HG03108 (cell line): ENCODE data around the gene ZNRF1.
A peak's percentile ranks its signal among the peaks of the same experiment; 100 is the strongest.

Source experiments
- ATAC-seq: cut with Tn5 transposase; IDR thresholded peaks from one replicate; pipeline ENCODE4 v1.9.1; 2021; ENCODE audit warnings: moderate library complexity; ENCODE audit not compliant: unreplicated experiment

Gene ZNRF1

DNA sequence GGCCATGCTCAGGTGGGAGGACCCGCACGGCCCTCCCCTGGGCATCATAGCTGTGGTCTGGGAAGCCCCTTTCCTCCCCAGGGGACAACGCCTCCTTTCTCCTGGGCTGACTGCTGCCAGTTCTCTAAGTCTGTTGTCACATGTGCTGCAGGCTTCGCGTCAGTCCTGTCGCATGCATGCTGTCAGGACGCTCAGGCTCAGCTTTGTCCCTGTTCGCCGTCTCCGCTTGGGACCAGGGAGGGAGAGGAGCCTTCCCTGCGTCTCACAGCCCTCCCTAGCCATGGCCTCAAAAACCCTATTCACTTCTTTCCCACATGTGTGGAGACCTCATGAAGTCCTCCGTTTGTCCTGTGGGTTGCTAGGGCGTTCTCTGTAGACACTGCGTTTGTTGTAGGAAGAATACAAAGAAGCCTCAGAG, 96.4 kb downstream of the ZNRF1 start:
- ATAC-seq = no peak

GRCh38 chr16:75096656-75097055, 97.8 kb downstream of the ZNRF1 start:
- no peak for ATAC-seq

DNA sequence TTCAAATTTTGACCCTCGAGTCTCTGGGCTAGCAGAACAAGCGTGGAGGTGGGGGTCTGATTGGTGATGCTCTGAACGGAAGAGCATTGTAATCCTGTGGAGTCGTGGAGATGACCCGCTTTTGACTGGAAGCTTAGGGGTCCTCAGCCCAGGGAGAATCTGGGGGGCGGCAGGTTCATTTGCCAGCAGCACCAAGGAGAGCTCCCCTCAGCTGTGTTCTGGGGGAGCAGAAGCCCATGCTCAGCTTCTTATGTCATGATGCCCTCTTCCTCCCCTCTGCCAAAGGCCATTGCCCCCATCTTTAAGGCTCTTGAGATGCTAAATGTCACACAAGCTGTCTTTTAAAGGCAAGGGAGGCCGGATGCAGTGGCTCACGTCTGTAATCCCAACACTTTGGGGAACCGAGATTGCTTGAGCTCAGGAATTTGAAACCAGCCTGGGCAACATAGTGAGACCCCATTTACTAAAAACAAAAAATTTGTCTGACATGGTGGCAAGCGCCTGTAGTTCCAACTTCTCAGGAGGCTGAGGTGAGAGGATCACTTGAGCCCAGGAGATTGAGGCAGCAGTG, 98.5 kb downstream of the ZNRF1 start:
- ATAC-seq = no peak

DNA sequence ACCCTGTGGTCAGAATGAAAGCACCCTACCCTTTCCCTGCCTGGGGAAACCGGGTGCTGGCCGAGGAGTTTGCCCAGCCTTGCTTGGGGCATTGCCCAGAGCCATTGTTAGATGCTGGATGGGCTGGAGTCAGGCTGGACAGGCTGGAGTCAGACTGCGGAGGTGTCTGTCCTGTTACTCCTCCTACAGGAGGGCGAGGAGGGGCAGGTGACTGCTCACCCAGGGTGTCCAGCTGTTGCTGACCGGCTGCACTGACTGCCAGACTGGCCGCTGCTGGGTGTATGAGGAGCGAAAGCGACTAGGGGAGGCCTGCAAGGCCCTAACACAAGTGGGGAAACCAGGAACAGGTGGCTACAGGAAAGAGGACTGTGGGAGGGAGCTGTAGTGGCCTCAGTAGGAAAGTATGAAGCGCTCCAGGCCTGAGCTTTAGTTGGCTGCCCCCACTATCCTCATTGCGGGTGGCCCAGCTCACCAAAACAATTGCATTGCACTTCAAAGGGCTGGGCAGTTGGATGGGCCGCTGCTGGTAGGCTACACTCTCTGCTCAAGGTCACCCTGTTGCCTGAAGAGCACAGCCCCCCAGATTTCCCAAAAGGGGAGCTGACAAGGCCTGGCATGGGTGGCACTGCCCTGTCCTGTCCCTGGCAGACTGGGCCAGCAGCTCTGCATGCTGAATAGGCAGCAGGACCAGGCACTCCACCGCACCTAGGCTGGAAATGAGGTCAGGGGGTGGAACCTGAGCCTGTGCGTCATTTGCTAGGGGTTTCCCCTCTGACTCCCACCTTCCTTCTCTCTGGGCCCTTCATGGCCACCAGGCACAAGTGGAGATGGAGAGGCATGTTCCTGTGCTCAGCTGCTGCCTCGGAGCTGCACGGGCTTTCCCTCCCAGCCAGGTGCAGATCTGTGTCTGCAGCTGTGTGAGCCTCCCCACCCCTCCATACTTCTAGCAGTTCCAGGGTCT, 99.4 kb downstream of the ZNRF1 start:
- ATAC-seq = no peak

GRCh38 chr16:75099075-75099667, 100.3 kb downstream of the ZNRF1 start:
- no peak for ATAC-seq

DNA sequence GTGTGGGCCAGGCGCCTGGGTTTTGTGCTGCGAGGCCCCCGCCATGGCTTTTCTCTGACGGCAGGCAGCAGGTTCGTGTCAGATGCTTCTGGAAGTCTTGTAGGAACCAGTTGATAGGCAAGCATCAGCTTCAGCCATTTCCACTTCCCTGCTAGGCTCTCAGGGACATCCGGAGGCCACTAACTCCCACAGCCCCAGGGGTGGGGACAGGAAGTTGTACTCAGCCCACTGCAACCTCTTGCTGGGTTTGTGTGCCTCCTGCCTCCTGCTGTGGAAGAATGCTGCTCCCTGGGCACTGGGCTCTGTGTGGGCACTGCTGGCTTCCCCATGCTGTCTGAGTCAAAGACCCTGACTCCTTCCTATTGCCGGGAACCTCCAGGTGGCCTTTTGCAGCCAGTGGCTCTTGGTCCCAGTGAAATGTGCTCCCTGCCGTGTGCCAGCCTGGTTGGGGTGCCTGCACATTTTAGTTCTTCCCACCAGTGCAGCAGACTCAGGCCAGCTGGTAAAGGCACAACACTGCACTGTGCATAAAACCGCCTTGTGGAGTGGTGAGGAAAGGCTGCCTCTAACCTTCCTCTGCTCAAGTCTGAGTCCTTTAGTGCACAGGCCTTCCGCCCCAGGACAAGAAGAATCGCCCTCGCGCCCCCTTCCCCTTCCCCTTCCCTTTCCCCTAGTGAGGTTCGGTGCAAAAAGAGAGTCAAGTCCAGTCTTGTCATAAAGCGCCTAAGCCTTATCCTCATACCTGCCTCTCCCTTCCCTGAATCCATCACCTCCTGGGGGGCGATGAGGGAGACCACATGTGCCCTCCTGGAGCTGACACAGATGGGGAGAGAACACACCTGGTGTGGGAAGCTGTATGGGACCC, 101.1 kb downstream of the ZNRF1 start:
- peak; percentile 81 for ATAC-seq

- ATAC-seq = no peak
Measured at GRCh38 chr16:75100603-75100990, 101.8 kb downstream of the ZNRF1 start.

- ATAC-seq = no peak
Measured at GRCh38 chr16:75101635-75102034, 102.8 kb downstream of the ZNRF1 start.

- no peak for ATAC-seq
Measured at GRCh38 chr16:75102595-75102994, 103.8 kb downstream of the ZNRF1 start.

DNA sequence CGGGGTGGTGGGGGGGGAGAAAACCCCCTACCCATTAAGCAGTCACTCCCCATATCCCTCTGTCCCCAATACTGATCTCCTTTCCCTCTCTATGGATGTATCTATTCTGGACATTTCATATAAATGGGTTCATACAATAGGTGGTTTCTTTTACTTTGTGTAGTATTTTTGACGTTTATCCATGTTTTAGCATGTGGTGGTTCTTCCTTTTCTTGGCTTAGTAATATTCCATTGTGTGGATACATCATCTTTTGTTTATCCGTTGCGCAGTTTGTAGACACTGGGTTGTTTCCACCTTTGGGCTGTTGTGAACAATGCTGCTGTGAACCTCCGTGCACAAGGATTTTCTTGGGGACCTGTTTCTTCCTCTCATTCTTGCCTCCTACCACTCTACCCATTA, 105.2 kb downstream of the ZNRF1 start:
- no peak for ATAC-seq

DNA sequence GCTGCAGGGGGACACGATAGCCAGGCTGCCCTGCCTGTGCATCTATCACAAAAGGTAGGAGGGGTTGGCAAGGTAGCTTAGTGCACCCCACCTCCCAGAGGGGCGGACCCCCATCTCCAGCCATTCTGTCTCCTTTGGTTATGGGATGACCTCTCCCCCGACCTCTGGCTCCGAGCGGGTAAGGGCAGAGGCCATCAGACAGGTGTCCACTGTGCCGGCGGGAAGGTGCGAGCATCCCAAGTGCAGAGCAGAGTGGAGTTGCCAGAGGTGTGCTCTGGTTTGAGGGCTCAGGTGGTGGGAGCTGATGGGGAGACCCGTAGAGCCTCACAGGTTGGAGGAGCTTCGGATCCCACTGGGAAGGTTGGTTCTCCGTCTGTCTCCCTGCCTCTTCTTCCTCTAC, 106.0 kb downstream of the ZNRF1 start:
- no peak for ATAC-seq

GRCh38 chr16:75105306-75106061, 106.7 kb downstream of the ZNRF1 start:
- no peak for ATAC-seq

DNA sequence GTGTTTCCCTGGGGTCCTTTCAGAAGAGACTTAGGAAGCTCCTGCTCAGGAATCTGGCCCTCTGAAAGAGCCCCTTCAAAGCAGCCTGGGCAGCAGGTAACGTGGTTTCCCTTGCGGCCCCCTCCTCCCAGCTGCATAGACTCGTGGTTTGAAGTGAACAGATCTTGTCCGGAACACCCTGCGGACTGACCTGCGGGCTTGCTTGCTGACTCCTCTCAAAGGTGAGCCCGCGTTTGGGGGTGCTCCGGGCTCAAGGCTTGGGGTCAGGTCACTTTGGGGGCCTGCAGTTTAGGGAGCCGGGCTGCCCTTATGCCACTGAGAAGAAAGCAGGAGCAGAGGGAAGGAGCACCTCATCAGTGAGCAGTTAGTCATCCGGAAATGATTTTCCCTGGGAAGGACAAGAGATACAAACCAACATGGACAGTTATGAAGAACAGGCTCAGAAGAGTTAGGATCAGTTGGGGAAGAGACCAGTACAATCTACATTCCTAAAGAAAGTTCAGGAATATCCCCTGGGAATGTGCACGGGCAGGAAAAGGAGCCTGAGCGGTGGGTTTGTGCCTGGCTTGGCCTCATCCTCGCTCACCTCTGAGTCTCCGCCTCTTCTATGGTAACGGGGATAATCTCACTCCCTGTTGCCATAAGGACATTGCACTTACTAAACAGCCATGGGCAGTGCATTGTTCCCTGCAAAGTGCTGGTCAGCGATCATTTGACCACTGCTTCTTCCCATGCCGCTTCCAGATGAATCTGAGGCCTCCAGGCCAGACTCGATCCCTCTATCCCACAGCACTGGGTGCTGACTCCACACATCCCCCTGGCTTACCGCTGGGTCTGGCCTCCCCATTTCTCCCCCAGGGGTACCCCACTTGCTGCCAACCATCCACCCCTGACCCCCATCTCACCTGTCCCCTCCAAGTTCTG, 107.8 kb downstream of the ZNRF1 start:
- no peak for ATAC-seq

DNA sequence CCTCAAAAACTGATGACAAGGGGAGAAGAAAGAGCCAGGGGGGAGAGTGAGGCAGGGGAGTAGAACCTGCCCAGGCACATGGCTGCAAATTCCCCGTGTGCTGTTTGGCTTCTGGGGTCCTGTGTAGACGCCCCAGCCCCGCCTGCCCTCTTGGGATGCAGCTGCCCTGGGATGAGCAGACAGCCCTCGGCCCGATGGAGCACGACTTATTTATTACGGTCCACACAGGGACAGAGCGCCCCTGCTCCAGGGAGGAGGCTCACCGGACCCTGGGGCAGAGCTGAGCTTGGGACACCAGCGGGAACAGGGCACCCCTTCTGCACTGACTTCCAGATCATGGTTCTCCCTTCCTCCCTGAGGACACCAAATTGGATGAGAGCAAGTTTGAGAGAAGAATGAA, 108.7 kb downstream of the ZNRF1 start:
- no peak for ATAC-seq

DNA sequence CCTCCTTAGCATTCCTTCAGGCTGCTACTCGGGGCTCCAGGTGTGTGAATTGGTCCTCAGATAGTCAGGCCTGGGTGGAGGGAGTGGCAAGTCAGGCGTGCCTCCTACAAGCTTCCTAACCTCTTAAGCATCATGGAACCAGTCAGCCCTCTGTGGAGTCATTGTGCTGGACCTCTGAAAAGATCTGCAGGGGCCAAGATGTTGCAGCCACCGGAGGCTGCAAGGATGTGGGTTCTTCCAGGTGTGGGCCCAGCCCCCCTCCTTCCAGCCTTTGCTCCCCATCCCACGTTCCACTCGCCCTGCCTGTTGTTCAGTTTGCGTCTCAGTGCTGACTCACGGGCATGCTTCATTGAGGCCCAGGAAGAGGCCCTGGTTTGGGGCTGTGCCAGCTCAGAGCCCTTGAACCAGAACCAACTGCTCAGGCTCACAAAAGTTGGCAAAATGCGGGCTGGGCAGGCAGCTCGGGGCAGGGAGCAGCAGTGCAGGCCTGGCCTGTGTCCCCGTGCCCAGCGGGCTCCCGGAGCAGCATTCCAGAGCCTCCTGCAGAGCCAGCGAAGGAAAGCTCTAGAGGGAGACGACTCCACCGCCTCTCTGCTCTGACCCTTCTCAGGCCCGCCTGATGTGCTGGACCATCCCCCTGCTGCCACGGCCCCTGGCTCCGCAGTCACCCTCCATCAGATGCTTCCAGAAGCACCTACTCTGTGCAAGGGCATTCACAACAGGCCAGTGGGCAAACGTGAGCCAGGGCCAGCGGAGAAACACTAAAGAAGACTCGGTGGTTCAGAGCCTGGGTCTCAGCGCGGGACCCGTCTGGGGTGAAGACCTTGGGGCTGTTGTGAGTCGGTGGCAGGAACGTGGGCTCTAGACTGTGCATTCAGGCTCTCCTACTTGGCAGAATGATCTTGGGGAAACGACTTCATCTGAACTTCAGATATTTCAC, 110.2 kb downstream of the ZNRF1 start:
- ATAC-seq = peak; percentile 39

- no peak for ATAC-seq
Measured at GRCh38 chr16:75109732-75110243, 111.0 kb downstream of the ZNRF1 start.

DNA sequence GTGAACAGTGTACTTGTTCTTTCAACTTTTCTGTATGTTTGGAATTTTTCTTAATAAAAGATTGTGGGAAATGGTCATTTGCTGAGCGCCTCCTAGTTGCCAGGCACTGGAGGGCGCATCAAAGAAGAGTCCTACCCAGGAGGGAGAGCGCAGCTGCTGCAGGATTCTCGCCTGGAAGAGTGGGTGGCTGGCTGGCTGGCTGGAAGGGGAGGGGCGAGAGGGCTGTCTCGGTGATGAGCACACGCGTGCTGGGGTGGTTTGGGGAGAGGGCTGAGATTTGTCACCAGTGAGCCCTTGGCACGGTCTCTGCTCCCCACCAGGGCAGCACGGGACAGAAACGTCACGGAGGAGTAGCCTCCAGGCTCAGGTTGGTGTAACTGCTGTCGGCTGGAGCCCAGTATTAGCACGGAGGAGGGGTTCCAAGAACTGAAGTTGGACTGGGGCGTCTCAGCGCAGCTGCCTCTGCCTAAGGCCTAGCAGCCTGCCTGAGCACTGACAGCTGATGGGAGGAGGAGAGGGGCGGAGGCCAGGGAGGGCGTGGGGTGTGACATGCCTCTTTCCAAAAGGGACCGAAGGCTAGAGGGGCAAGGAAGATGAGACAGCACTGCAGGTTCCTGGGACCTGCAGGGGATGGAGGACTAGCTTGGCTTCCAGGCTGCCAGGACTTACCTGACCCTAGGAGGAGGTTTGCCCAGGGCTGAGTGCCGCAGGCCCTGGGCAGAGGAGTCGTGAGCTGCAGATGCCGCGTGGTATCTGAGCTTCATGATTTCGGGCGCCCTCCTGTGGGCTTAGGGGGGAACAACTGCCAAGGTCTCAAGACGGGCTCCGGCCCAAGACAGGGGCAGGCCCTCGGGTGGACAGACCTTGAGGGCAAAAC, 112.1 kb downstream of the ZNRF1 start:
- peak; percentile 48 for ATAC-seq
